HG02759 (cell line): Measurements from ENCODE around the gene ADAMTS1.
"Not testable (repeated sequence)": the region's sequence is repeated elsewhere in the genome, so short reads cannot be mapped to it uniquely, and the experiment has no call there.

Experiments
- ATAC-seq: cut with Tn5 transposase; IDR thresholded peaks from one replicate; pipeline ENCODE4 v1.9.1; 2021; ENCODE audit warnings: mild to moderate bottlenecking, moderate library complexity; ENCODE audit not compliant: unreplicated experiment

Gene ADAMTS1

DNA sequence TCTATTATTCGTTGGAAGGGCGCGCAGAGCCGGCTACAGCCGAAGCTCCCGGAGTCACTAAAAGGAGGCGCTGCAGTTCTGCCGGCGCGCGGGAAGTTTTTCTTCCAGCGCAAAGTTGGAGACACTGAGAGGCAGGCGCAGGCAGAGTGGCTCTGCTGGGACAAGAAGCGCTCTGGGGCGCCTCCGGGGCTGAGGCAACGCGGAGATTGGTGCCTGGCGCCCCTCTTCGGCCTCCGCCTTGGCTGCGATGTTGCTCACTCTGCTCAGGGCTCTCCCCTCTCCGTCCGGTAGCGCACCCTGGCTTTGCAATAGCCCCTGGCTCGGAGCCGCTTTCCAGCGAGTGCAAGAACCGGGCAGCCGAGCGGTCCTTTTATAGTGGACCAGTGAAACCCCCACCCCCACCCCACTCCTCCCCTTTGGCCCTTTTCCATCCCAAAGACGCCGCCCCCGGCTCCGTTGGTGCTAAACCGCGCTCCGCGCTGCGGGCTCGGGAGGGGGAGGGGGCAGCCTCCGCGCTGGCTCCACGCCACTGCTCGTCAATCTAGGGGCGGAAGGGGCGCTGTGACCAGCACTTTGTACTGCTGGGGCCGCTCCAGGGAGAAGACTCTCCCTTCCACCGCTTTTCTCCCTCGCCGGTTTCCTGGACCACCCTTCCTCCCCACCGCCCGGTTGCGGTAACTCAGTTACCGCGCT is at the start of gene ADAMTS1:
ADAMTS1 (minus strand) TSS at position 344 of the 693 bp plus-strand sequence. CDS start 455 bp downstream, outside the sequence.
- ATAC-seq = no peak

DNA sequence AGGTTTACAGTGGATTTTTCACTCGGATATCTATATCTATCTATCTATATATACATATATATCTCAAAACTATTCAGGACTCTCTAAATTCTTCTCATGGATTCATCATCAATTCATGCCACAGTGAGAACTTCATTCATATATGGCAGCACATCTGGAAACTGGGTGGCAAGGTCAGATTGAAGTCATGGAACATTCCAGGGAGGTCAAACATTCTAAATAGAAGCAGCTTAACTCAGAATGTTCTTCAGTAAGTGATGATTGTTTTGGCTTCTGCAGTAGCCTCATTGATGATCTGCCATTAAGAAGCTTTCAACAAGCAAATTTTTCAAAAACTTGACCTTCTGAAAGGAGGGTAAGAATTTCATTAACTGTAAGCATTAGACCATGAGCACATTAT is 46.9 kb upstream of the ADAMTS1 start:
- no peak for ATAC-seq

DNA sequence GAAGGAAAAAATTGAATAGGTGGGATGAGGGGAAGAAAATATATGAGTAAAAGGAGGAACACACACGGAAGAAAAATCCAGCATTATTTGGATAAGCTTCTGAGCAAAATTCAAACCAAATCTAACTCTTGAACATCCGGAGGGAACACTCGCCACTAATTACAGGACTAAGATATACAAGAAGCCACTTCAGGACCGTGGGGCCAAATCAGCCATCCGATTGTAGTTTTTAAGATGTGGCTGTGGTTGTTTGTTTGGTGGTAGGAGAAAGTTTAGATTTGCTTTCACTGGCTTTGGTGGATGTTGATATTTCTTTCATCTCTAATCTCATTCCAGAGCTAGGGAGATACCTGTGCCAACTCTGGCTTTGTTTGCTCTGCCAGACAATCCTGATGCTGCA is 43.7 kb upstream of the ADAMTS1 start:
- no peak for ATAC-seq

DNA sequence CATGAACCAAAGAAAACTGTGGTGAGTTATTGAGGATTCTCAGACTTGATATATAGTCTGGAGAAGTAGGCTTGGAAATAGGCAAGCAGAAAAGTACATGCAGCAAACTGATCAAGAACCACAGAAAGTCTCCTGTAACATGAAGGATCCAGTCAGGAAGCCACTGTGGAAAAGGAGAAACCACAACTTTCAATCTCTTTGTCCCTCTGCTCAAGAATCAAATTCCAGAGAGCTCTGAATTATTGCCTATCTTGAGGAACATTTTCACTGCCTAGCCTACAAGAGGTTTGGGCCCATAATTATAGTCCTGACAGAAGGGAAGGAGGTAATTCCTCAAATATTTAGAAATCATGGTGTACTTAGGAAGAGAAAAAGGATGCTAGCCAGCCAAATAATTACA is 43.0 kb upstream of the ADAMTS1 start:
- ATAC-seq = no peak

DNA sequence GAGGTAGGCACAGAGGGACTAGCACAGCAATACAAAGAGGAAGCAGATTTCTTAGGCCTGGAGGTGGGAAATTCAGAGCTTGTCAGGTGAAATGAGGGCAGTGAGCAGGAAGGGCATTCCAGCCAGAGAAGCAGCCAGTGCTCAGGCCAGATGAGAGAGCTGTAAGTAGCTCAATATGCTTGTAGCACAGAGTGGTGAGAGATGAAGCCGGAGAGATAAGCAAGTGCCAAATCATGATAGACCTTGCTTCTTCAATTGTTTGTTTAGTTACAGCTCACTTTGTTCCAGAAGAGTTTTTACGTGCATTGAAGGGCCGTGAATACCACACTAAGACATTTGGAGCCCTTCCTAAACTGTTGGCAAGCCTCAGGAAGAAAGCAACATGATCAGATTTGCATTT is 42.0 kb upstream of the ADAMTS1 start:
- no peak for ATAC-seq

DNA sequence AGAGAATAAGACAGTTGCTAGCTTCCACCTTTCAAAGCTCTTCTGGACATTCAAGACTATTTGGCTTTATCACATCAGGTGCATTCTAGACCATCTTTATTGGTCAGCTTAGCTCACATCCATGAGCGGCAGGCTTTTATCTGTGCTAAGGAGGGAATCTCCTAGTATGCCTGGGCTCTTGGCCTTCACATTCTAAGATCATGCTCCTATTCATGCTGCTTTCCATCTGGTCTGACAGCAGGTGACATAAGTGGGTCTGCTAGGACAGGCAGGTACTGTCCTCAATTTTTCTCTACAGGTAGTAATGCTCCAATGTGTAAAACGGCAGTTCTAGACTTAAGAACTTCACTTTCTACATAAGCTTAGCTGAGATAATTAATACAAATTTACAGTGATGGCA is 39.2 kb upstream of the ADAMTS1 start:
- ATAC-seq = no peak

DNA sequence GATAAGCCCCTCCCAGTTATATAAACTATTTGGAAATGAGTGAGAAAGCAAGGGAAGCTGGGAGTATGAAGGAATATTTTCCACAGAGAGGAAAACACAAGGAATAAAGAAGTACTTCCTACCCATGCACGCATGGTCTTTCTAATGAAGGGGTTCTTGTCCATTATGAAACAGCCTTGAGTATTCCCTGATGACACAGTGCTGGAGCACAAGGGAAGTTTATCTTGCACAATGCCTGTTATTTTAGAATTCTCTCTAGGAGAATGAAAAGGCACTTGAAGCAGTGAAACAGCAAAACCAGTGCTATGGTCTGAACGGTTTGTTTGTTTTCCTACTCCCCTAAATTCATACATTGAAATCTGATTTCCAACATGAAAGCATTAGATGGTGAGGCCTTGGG is 38.6 kb upstream of the ADAMTS1 start:
- no peak for ATAC-seq

DNA sequence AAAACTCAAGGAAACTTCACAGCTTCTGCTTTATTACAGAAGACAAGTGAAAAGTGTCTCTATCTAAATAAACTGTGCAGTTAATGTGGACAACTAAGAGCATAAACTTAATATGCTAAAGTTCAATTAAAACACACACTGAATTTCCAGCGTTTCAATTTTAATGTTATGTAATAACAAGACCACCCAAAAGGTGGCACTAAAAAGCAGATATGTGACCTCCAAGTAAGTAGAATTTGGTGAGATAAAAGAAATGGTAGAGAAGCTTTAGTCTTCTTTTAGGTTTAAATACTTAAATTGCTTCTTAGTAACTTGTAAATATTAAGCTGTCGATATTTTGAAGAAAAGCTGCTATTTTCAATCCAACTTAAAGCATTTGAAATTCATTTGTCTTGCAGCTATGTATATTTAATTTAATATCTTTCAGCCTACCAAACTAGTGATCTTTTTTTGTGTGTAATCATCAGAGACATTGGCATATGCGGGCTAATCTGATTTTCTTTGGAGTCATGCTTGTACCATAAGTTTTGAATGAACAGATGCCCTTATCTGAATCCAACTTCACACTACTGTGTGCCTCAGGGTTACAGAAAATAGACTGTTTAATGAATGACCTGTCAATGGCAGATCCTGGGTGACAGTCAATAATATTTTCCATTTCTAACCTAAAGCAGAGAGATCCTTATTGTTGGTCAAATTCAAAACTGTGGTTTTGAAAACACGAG is 36.5 kb upstream of the ADAMTS1 start:
- no peak for ATAC-seq

DNA sequence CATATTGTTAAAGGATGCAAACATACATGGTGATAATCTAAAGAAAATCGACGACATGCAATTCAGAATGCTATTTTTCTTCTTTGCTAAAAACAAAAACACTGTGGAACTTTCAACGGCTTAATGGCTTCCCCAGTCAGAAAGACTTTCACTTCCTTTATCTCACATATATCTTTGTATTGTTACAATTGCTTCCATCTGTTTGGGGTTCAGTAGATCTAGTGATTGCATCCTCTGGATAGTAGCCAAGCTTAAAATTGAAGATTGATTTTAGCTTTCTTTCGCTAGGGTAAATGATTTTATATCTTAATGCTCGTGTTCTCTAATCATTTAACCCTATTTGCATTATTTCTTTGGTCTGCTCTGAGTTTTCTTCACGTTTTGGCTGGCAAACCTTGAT is 31.8 kb upstream of the ADAMTS1 start:
- no peak for ATAC-seq

DNA sequence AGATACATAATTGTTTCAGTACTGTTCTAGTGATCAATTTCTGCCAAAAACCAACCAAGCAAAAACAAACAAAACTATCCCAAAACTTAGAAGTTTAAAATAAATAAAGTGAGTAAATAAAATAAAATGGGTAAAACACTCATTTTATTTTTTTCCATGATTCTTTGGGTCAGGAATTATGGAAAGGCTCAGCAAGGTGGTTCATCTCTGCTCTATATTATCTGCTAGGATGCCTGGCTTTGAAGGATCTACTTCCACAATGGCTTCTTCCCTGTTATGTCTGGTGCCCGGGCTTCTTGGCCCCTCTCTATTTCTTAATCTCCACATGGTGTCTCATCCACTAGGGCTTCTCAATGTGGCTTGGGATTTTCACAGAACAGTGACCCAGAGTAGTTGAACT is 29.1 kb upstream of the ADAMTS1 start:
- ATAC-seq = no peak

DNA sequence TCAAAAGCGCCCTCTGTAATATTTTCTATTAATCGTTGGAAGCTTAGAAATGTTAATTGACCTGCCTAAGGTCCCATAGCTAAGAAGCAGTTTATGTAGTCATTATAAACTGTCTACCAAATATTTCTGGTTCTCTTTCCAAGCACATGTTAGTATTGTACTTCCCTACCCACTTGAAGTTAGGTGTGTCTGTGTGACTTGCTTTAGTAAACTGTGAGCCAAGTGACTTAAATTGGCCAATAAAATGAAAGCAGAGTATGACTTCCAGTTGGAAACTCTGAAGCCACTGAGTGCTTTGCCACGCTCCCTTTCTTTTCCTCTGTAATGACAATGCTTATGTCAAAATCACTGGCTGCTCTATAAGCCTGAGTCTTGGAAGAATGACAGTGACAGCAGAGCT is 20.6 kb upstream of the ADAMTS1 start:
- no peak for ATAC-seq

DNA sequence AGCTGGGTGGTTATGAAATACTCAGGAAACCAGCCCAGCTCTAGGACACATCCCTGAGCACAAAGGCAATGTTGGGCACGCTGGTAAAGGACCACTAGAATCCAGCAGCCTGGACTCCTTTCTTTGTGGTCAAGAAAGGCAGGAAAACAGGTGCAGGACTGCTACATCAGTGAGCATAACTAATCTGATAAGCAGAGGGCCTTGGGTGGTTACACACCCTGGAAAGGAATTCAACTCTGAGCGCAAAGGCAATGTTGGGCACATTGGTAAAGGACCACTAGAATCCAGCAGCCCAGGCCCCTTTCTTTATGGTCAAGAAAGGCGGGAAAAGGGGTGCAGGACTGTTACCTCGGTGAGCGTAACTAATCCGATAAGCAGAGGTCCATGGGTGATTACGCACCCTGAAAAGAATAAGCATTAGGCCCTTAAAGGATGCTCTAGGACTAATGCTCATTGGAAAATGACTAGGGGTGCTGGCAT is 11.7 kb upstream of the ADAMTS1 start:
- ATAC-seq = not testable (repeated sequence)

DNA sequence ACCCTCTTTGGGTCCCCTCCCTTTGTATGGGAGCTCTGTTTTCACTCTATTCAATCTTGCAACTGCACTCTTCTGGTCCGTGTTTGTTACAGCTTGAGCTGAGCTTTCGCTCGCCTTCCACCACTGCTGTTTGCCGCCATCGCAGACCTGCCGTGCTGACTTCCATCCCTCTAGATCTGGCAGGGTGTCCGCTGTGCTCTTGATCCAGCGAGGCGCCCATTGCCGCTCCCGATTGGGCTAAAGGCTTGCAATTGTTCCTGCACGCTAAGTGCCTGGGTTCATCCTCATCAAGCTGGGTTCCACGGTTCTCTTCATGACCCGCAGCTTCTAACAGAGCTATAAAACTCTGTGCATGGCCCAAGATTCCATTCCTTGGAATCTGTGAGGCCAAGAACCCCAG is 9.5 kb upstream of the ADAMTS1 start:
- not testable (repeated sequence) for ATAC-seq

DNA sequence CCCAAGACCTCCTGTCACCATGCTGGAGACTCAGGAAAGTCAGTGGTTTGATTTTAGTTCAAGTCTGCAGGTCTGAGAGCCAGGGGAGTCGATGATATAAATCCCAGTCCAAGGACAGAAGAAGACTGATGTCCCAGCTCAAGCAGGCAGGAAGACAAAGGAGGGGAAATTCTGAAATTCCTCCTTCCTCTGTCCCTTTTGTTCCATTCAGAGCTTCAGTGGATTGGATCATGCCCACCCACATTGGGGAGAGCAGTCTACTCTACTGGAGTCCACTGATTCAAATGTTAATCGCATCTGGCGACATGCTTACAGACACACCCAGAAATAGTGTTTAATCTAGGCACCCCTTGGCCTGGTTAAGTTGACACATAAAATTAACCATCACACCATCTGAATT is 7.2 kb upstream of the ADAMTS1 start:
- ATAC-seq = no peak

DNA sequence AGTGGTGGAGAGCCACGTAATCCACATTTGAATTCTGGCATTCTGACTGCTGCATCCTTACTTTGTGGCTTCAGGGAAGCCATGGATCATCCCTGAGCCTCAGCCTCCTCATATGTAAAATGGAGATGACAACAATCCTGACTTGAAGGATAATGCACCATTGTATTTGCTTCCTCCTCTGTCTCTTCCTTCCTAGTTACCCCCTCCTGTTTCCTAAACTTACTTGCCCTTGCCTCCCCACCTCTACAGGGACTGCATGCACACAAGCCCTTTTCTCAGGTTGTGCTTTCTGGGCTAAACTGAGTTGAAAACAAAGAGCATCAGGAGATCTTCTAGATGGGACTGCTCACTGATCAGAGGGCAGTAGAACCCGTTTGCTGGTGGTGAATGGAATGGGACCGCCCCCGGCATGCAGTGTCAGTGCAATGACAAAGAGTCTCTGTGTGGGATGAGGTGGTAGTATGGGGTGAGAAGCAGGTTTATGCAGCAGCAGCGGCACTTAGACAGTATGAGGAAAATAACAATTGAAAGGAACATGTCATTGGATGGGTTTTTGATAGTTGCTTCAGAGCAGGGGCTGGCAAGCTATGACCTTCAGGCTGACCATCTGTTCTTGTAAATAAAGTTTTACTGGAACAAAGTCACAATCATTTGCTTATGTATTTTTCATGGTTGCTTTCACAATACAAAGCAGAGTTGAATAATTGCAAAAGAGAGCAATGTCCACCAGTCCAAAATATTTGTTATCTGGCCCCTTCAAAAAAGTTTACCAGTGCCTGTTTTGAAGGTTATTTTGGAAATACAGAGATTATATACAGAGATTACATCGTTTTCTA is 6.1 kb upstream of the ADAMTS1 start:
- ATAC-seq = no peak

DNA sequence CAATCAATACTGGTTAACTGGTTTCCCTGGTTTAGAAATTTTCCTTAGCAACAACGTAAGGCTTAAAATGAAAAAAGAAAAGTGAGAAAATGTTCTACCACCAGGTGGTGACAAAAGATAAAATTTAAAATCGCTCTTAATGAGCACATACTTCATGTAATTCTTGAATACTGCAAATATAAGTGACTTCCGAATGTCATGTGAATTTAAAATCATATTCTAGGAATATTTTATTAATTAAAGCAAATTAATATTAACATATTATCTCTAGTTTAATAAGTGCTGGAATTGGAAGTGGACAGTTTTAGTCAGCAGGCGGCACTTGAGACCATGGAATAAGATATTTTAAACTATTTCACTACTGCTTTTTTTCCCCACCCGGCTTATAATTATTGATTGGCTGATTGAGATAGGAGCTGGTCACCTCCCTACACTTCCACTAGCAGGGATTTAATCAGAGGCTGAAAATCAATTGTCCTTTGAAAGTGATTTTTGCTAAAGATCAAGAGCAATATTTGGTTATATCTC is 5.0 kb upstream of the ADAMTS1 start:
- peak; percentile 44 for ATAC-seq

DNA sequence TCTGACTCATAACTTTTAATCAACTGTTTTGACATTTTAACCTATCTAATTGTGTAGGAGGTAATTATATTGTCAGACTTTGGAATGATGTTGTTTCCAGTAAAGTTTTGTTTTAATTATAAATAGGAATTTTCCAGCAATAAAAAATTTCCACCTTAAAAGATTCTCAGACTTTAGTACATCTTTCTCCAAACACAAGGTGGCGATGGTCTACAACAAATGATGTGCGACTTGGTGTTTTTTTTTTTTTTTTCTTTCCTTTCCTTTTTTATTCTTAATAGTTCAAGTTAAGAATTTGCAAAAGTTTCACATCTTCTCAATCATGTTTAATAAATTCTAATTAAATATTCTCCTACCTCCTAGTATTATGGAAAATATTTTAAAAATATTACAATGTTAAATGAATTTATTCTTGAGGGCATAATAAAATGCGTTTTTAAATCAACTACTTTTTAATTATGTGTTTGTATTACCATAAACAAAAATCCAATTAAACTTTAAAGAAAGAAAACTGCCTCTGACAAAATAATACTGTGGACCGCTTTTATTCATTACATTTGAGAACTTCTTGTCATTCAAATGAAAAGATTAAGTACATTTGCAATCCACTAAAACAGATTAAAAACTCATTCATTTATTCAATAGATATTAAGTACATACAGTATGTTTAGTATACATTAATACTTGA is 4.4 kb upstream of the ADAMTS1 start:
- no peak for ATAC-seq

DNA sequence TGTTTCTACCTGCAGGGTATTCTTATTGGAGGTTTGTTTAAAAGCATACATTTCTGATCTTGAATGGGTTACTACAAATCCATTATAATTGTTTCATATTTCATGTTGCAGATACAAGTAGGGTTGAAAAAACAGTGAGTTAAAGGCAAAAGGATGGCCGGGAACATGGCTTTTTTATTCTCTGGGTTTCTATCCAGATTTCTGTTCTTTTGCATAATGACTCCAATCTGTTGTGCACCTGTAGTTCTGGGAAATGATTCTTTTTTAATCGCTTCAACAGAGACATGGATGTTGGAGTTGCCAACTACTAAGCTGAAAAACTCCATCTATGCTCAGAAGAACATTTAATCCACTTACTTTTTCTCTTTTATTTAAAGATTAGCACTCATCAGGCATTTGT is 2.7 kb upstream of the ADAMTS1 start:
- no peak for ATAC-seq

DNA sequence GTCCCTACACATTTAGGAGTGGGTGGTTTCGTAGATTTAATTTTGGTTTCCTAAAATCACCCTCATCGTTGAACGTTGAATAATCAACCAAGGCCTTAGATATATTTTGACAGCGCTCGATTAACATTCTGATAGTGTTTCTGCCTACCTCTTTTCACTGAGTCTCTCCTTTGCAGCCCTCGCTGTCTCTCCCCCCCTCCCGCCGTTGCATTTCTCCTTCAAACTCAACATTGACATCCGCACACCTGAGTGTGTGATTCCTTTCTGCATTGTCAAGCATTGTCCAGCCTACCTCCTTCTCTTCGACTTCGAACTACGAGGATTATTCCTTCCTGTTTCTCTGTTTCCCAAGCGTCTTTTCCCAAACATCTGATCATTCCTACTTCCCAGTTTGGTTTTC is 1.8 kb upstream of the ADAMTS1 start:
- no peak for ATAC-seq

DNA sequence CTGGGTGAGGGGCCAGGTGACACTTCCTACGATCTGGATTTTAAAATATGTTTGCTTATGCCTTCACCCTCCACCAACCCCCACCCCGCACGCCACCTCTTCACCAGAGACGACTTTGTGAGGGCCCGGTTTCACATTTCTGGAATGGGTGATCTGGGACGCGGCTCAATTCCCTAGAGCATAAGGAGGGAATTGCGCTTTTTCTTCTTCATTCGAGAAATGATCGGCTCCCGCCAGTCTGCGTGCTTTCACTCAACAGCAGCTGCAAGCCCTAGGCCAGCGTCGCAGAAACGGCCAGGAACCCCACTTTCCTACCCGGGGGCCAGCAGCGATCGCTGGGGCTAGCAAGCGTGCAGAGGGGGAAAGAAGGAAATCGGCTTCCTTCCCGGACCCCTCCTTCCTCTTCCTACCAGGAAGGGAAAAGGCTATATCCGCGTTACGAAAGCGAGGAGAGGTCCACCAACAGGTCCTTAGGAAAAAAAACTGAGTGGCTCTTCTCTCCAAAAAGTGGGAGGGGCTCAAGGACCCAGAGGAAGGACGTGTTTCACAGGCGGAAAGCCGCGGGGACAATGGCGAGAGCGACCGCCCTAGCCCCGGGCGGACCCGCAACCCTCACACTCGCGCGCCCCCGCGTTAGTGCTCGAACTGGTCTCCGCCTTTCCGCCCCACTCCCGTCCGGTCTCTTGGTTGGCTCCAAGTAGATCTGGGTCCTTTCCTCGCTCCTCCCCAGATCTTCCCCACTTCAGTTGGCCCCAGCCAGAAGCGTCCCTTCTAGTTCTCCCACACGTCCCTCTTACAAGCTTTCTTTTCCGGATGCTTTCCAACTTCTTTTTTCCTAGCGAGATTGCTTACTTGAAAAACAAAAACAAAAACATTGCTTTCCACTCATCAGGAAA is 1.1 kb upstream of the ADAMTS1 start:
- no peak for ATAC-seq
